CD4-positive, alpha-beta T cell treated with Interleukin-6 for 4 hours (primary cell): Measurements from ENCODE around the gene OMP.

Experiments used
- DNase-seq: peaks from one replicate; pipeline ENCODE4 v3.0.0-alpha.2; 2020; ENCODE audit warnings: mixed read lengths

Gene OMP

GRCh38 chr11:77107950-77108349 is 5.3 kb downstream of the OMP start:
- DNase-seq: no peak

- no peak for DNase-seq
Observed at GRCh38 chr11:77108436-77108835, 5.8 kb downstream of the OMP start.

- DNase-seq: no peak
Observed at GRCh38 chr11:77109236-77110019, 6.8 kb downstream of the OMP start.

GRCh38 chr11:77110836-77111235 is 8.2 kb downstream of the OMP start:
- DNase-seq: no peak

- DNase-seq: no peak
Observed at GRCh38 chr11:77111277-77111676, 8.6 kb downstream of the OMP start.

- DNase-seq: no peak
Observed at GRCh38 chr11:77111946-77112345, 9.3 kb downstream of the OMP start.

GRCh38 chr11:77112641-77113381 is 10.2 kb downstream of the OMP start:
- DNase-seq: no peak

GRCh38 chr11:77113382-77114088 is 10.9 kb downstream of the OMP start:
- DNase-seq: peak; percentile 26

GRCh38 chr11:77114089-77114463 is 11.4 kb downstream of the OMP start:
- no peak for DNase-seq

GRCh38 chr11:77115181-77115611 is 12.6 kb downstream of the OMP start:
- no peak for DNase-seq

- no peak for DNase-seq
Observed at GRCh38 chr11:77115956-77116355, 13.3 kb downstream of the OMP start.

GRCh38 chr11:77117492-77117891 is 14.9 kb downstream of the OMP start:
- DNase-seq: no peak

- DNase-seq: no peak
Observed at GRCh38 chr11:77118086-77118485, 15.4 kb downstream of the OMP start.

GRCh38 chr11:77118971-77119370 is 16.3 kb downstream of the OMP start:
- no peak for DNase-seq

- DNase-seq: no peak
Observed at GRCh38 chr11:77119531-77119936, 16.9 kb downstream of the OMP start.

- DNase-seq: no peak
Observed at GRCh38 chr11:77120571-77120970, 17.9 kb downstream of the OMP start.

- no peak for DNase-seq
Observed at GRCh38 chr11:77121096-77121640, 18.5 kb downstream of the OMP start.

GRCh38 chr11:77121876-77122575 is 19.4 kb downstream of the OMP start:
- DNase-seq: no peak

GRCh38 chr11:77122576-77123212 is 20.1 kb downstream of the OMP start:
- DNase-seq: no peak

GRCh38 chr11:77123591-77123990 is 21.0 kb downstream of the OMP start:
- DNase-seq: no peak

GRCh38 chr11:77124041-77124440 is 21.4 kb downstream of the OMP start:
- no peak for DNase-seq

GRCh38 chr11:77124488-77124887 is 21.8 kb downstream of the OMP start:
- DNase-seq: no peak
